Fibroblast of mammary gland (primary cell): Measurements from ENCODE around the gene SLC25A20.

ENCODE experiments used
- DNase-seq: peaks from one replicate; pipeline ENCODE4 v3.0.0-alpha.2; 2010; ENCODE audit warnings: low read depth
- H3K4me3 ChIP-seq: 2 replicates; pipeline ENCODE4 v1.5.1; 2011; ENCODE audit warnings: low read depth, mild to moderate bottlenecking, low read length, moderate library complexity; ENCODE audit not compliant: control insufficient read depth
- CTCF ChIP-seq: conservative IDR thresholded peaks from 2 replicates; pipeline ENCODE4 v1.5.1; 2011; ENCODE audit warnings: low read depth, low read length, inconsistent platforms; ENCODE audit not compliant: control insufficient read depth, insufficient read depth

Gene SLC25A20

GRCh38 chr3:48898383-48899234 lies at the start of gene SLC25A20:
Gene SLC25A20, minus strand, starts transcription at chr3:48898882. Its CDS starts 88 bp downstream, at chr3:48898794.
- no peak for TF ChIP-seq CTCF
- DNase-seq, result peak; percentile 80
- peak within 1 kb of the TSS; percentile 82 for H3K4me3 ChIP-seq

- H3K4me3 ChIP-seq, result no peak overlapping the region
- no peak for TF ChIP-seq CTCF
- DNase-seq, result no peak
Measured at GRCh38 chr3:48945891-48946549, 47.3 kb upstream of the SLC25A20 start.

GRCh38 chr3:48945432-48945831 lies 46.8 kb upstream of the SLC25A20 start:
- TF ChIP-seq CTCF, result no peak
- DNase-seq, result no peak
- H3K4me3 ChIP-seq, result no peak overlapping the region

DNA sequence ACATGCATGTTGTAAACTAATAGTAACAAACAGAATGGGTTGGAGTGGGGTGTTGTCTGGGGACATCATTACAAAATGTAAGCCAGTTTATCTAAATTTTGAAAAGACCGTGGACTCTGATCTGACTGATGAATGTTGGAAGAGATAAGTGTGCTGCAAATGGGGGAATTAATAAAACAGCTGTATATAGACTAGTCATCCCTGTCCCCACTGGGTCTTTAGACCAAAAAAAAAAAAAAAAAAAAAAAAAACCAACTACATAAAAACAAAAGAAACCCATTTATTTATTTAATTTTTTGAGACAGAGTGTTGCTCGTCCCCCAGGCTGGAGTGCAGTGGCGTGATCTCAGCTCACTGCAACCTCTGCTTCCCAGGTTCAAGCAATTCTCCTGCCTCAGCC lies 40.0 kb upstream of the SLC25A20 start:
- no peak for DNase-seq
- TF ChIP-seq CTCF, result no peak
- no peak overlapping the region for H3K4me3 ChIP-seq

DNA sequence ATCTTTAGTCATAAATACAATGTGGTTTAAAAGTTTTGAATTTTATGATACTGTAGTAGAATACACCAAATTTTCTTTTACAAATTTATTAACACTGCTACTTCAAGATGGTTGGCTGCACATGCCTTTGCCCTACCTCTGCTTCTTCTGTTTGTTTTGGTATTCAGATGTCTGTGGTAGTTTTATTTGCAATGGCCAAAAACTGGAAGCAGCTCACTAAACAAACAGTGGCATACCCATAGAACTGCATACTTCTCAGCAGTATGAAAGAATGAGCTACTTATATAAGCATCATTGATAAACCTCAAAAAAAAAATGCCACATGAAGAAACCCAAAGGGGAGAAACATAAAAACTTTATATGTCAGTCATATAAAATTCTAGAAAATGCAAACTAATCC lies 39.5 kb upstream of the SLC25A20 start:
- TF ChIP-seq CTCF, result no peak
- no peak overlapping the region for H3K4me3 ChIP-seq
- no peak for DNase-seq

DNA sequence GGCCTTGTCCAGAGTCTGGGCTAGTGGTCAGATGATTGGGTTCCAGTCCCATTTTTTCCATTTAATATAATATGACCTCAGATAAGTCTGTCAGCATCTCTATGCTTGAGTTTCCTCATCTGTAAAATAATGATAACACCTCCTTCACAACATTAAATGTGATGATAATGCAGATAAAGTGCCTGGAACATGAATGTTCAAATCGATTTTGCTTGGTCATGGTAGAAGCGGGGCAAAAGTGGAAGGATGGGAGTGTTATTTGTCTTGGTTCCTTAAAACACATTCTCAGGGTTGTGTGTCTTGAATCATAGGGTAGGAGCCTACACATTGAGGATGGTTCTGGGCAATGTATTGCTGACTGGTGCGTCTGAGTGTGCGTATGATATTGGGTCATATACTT lies 36.8 kb upstream of the SLC25A20 start:
- no peak for DNase-seq
- no peak overlapping the region for H3K4me3 ChIP-seq
- TF ChIP-seq CTCF, result no peak
